H9 (cell line): ENCODE data around the gene VMAC. TPM values are rescaled to one million over a fixed set of nuclear protein-coding genes. Genes with fewer than 3 reads are reported as not detected.

ENCODE experiments used
- DNase-seq: peaks from one replicate; pipeline ENCODE4 v3.0.0-alpha.2; 2017
- H2AFZ ChIP-seq: one replicate; pipeline ENCODE4 v1.6.1; 2013; ENCODE audit warnings: mild to moderate bottlenecking, low read length, control low read depth, moderate library complexity
- H2AK5ac ChIP-seq: 2 replicates; pipeline ENCODE4 v1.6.1; 2013; ENCODE audit warnings: low read length, control low read depth, mixed read lengths; ENCODE audit not compliant: insufficient read length
- H2BK120ac ChIP-seq: one replicate; pipeline ENCODE4 v1.6.1; 2013; ENCODE audit warnings: low read depth, mild to moderate bottlenecking, low read length, control low read depth, inconsistent platforms; ENCODE audit not compliant: poor library complexity, severe bottlenecking
- H2BK12ac ChIP-seq: 2 replicates; pipeline ENCODE4 v1.6.1; 2013; ENCODE audit warnings: low read length, control low read depth, mixed read lengths, low read depth; ENCODE audit not compliant: insufficient read length
- H2BK15ac ChIP-seq: 2 replicates; pipeline ENCODE4 v1.6.1; 2013; ENCODE audit warnings: low read depth, low read length, control low read depth
- H2BK20ac ChIP-seq: one replicate; pipeline ENCODE4 v1.6.1; 2013; ENCODE audit warnings: low read depth, mild to moderate bottlenecking, low read length, control low read depth, inconsistent platforms; ENCODE audit not compliant: poor library complexity, severe bottlenecking
- H2BK5ac ChIP-seq: 2 replicates; pipeline ENCODE4 v1.6.1; 2013; ENCODE audit warnings: low read length, control low read depth, mixed read lengths; ENCODE audit not compliant: insufficient read length
- H3K14ac ChIP-seq: 2 replicates; pipeline ENCODE4 v1.6.1; 2013; ENCODE audit warnings: low read length, control low read depth; ENCODE audit not compliant: insufficient read depth
- H3K18ac ChIP-seq: 2 replicates; pipeline ENCODE4 v1.6.1; 2013; ENCODE audit warnings: low read depth, mild to moderate bottlenecking, mixed read lengths, low read length, control low read depth; ENCODE audit not compliant: insufficient read length
- H3K23ac ChIP-seq: 2 replicates; pipeline ENCODE4 v1.6.1; 2013; ENCODE audit warnings: low read length, control low read depth, mixed read lengths, low read depth; ENCODE audit not compliant: insufficient read length
- H3K23me2 ChIP-seq: 2 replicates; pipeline ENCODE4 v1.6.1; 2013; ENCODE audit warnings: low read depth, mild to moderate bottlenecking, mixed read lengths, low read length, control low read depth; ENCODE audit not compliant: insufficient read length, poor library complexity, severe bottlenecking
- H3K27ac ChIP-seq: 2 replicates; pipeline ENCODE4 v1.5.1; 2013; ENCODE audit warnings: low read length, control low read depth, mixed read lengths, low read depth; ENCODE audit not compliant: insufficient read length
- H3K27me3 ChIP-seq: 2 replicates; pipeline ENCODE4 v1.6.1; 2013; ENCODE audit warnings: low read length, control low read depth, inconsistent platforms; ENCODE audit not compliant: insufficient read depth
- H3K4ac ChIP-seq: 2 replicates; pipeline ENCODE4 v1.6.1; 2013; ENCODE audit warnings: low read depth, mild to moderate bottlenecking, control low read depth, inconsistent platforms, low read length, moderate library complexity
- H3K4me1 ChIP-seq: 2 replicates; pipeline ENCODE4 v1.6.1; 2013; ENCODE audit warnings: low read length, control low read depth, inconsistent platforms; ENCODE audit not compliant: insufficient read depth
- H3K4me2 ChIP-seq: 2 replicates; pipeline ENCODE4 v1.6.1; 2013; ENCODE audit warnings: low read length, control low read depth, mixed read lengths; ENCODE audit not compliant: insufficient read length, insufficient read depth
- H3K56ac ChIP-seq: 2 replicates; pipeline ENCODE4 v1.6.1; 2013; ENCODE audit warnings: low read depth, mild to moderate bottlenecking, mixed read lengths, low read length, control low read depth; ENCODE audit not compliant: insufficient read length
- H3K79me1 ChIP-seq: 2 replicates; pipeline ENCODE4 v1.6.1; 2013; ENCODE audit warnings: low read depth, mild to moderate bottlenecking, moderate library complexity, low read length, control low read depth, inconsistent platforms; ENCODE audit not compliant: insufficient read depth, poor library complexity, severe bottlenecking
- H3K79me2 ChIP-seq: 2 replicates; pipeline ENCODE4 v1.6.1; 2013; ENCODE audit warnings: low read length, control low read depth, inconsistent platforms; ENCODE audit not compliant: insufficient read depth
- H3K9ac ChIP-seq: 2 replicates; pipeline ENCODE4 v1.6.1; 2013; ENCODE audit warnings: low read length, control low read depth, mixed read lengths; ENCODE audit not compliant: insufficient read length; ENCODE audit errors: extremely low read depth
- H3K9me3 ChIP-seq: one replicate; pipeline ENCODE4 v1.6.1; 2013; ENCODE audit warnings: low read depth, low read length, inconsistent platforms; ENCODE audit not compliant: control insufficient read depth
- H3T11ph ChIP-seq: one replicate; pipeline ENCODE4 v1.6.1; 2013; ENCODE audit warnings: mild to moderate bottlenecking, low read length, control low read depth, inconsistent platforms
- H4K20me1 ChIP-seq: one replicate; pipeline ENCODE4 v1.6.1; 2013; ENCODE audit not compliant: control insufficient read depth, insufficient read length, insufficient read depth
- H4K5ac ChIP-seq: 2 replicates; pipeline ENCODE4 v1.6.1; 2013; ENCODE audit warnings: low read depth, mild to moderate bottlenecking, mixed read lengths, low read length, control low read depth; ENCODE audit not compliant: insufficient read length
- H4K8ac ChIP-seq: replicated peaks from 2 replicates; pipeline ENCODE4 v1.6.1; 2013; ENCODE audit warnings: low read length, control low read depth, mixed read lengths, low read depth; ENCODE audit not compliant: insufficient read length
- H4K91ac ChIP-seq: 2 replicates; pipeline ENCODE4 v1.6.1; 2013; ENCODE audit warnings: low read depth, mild to moderate bottlenecking, moderate library complexity, mixed read lengths, low read length, control low read depth; ENCODE audit not compliant: insufficient read length
- H3K27ac Mint-ChIP-seq, 3 experiments: 2 replicates in 2 of 3; 3 replicates in 1 of 3; pipeline ENCODE4 v1.8.0; 2020 to 2021; ENCODE audit warnings: mixed read lengths in 3 of 3, mild to moderate bottlenecking in 1 of 3, moderate library complexity in 1 of 3
- H3K27me3 Mint-ChIP-seq: 2 replicates; pipeline ENCODE4 v1.8.0; 2021; ENCODE audit warnings: low read depth, mild to moderate bottlenecking, moderate library complexity, mixed read lengths
- H3K36me3 Mint-ChIP-seq, 3 experiments: 2 replicates in 2 of 3; 3 replicates in 1 of 3; pipeline ENCODE4 v1.8.0; 2020 to 2021; ENCODE audit warnings: low read depth in 3 of 3, mixed read lengths in 3 of 3; ENCODE audit not compliant: insufficient read depth in 1 of 3
- H3K4me1 Mint-ChIP-seq, 2 experiments: 2 replicates each; pipeline ENCODE4 v1.8.0; 2020; ENCODE audit warnings: mixed read lengths in 2 of 2
- H3K4me3 Mint-ChIP-seq, 2 experiments: 2 replicates in 1 of 2; 3 replicates in 1 of 2; pipeline ENCODE4 v1.8.0; 2020 to 2021; ENCODE audit warnings: mild to moderate bottlenecking in 2 of 2, mixed read lengths in 2 of 2, moderate library complexity in 1 of 2
- H3K9me3 Mint-ChIP-seq, 2 experiments: 2 replicates in 1 of 2; 3 replicates in 1 of 2; pipeline ENCODE4 v1.8.0; 2020; ENCODE audit warnings: mild to moderate bottlenecking in 2 of 2, mixed read lengths in 2 of 2, moderate library complexity in 1 of 2
- CTCF ChIP-seq: fragments of 200-600 bp; sonication (generic); conservative IDR thresholded peaks from 3 replicates; pipeline ENCODE4 v1.8.0; 2021; ENCODE audit warnings: antibody characterized with exemption, mild to moderate bottlenecking
- WGBS: extraction: QIAGEN DNeasy Blood & Tissue Kit; methylation state at CpG from one replicate; pipeline ENCODE4 v1.1.7; 2013; ENCODE audit warnings: missing lambda C conversion rate, low lambda C conversion rate, mixed read lengths; ENCODE audit not compliant: insufficient read length; ENCODE audit errors: extremely low coverage; 5-methylcytosine and 5-hydroxymethylcytosine counted together
- total RNA-seq: library from RNA; stranded (reverse); gene quantifications from 2 replicates; pipeline ENCODE4 v1.2.1, GENCODE V29; 2021

Gene VMAC
- total RNA-seq, 1 experiment from 2014 or later: 2.2 TPM

- Mint-ChIP-seq H3K9me3 (no peaks in the 10 kb centered on the region), H3K36me3 (no peaks in the 10 kb centered on the region), H3K27ac (peak overlapping the region in 1 of 3 experiments; percentile 95; a peak in 1 of 7 replicates), H3K27me3 (peaks cover 27% of the 10 kb centered on the region), H3K4me1 (no peaks in the 10 kb centered on the region; a peak in 1 of 4 replicates), H3K4me3 (no peak overlapping the region)
- Histone ChIP-seq H3K79me1 (no peaks in the 10 kb centered on the region), H3K23me2 (no peaks in the 10 kb centered on the region), H3K9me3 (no peaks in the 10 kb centered on the region), H3K4ac (no peak overlapping the region), H3T11ph (no peak overlapping the region), H3K79me2 (no peaks in the 10 kb centered on the region), H2BK15ac (no peak overlapping the region), H3K4me1 (no peaks in the 10 kb centered on the region), H2BK5ac (no peak overlapping the region), H3K4me2 (no peak overlapping the region), H4K91ac (no peak overlapping the region), H3K18ac (no peak overlapping the region), H4K8ac (no peak overlapping the region), H2AFZ (no peak overlapping the region), H3K23ac (no peak overlapping the region), H3K14ac (no peak overlapping the region), H3K27ac (no peak overlapping the region), H4K20me1 (no peaks in the 10 kb centered on the region), H2BK12ac (no peak overlapping the region), H2BK20ac (no peak overlapping the region), H3K56ac (no peak overlapping the region), H2AK5ac (no peak overlapping the region), H3K9ac (no peak overlapping the region), H3K27me3 (no peaks in the 10 kb centered on the region), H2BK120ac (no peak overlapping the region), H4K5ac (no peak overlapping the region)
- no CpG with 5 or more reads among the region's 11 CpGs for WGBS
- no peak for TF ChIP-seq CTCF
- DNase-seq: no peak
These were observed 38.9 kb upstream of the VMAC start for GRCh38 chr19:5865772-5866171.
